SK-N-SH treated with all-trans-retinoic acid at 6 μM for 48 hours (cell line): ENCODE results near the gene SIN3B.

Source experiments
- ATAC-seq: fragments of 200-7000 bp; cut with Tn5 transposase; 3 replicates; pipeline ENCODE4 v1.9.1; 2020; ENCODE audit warnings: mild to moderate bottlenecking, moderate library complexity
- ARNTL ChIP-seq: fragments of 450-650 bp; formaldehyde crosslinking; IDR thresholded peaks from 2 replicates; pipeline ENCODE4 v1.5.0; 2020; ENCODE audit warnings: low read depth, mild to moderate bottlenecking, moderate library complexity, borderline replicate concordance
- BACH2 ChIP-seq: fragments of 250-450 bp; sonication (Bioruptor Pico); IDR thresholded peaks from 2 replicates; pipeline ENCODE4 v1.9.0; 2021; ENCODE audit warnings: mild to moderate bottlenecking, borderline replicate concordance
- CSDC2 ChIP-seq: fragments of 250-450 bp; sonication (Bioruptor Pico); IDR thresholded peaks from 2 replicates; pipeline ENCODE4 v1.5.0; 2020; ENCODE audit warnings: mild to moderate bottlenecking, moderate library complexity
- ESRRG ChIP-seq: fragments of 250-450 bp; sonication (Bioruptor Pico); IDR thresholded peaks from 2 replicates; pipeline ENCODE4 v1.6.1; 2021; ENCODE audit warnings: mild to moderate bottlenecking
- GLIS3 ChIP-seq: fragments of 250-450 bp; sonication (Bioruptor Pico); IDR thresholded peaks from 2 replicates; pipeline ENCODE4 v1.5.0; 2020; ENCODE audit warnings: mild to moderate bottlenecking, moderate library complexity
- ISL1 ChIP-seq: fragments of 250-450 bp; sonication (Bioruptor Pico); IDR thresholded peaks from 2 replicates; pipeline ENCODE4 v2.1.2; 2022; ENCODE audit warnings: mild to moderate bottlenecking, moderate library complexity
- OSR1 ChIP-seq: fragments of 250-450 bp; sonication (Bioruptor Pico); IDR thresholded peaks from 2 replicates; pipeline ENCODE4 v1.8.0; 2022; ENCODE audit warnings: moderate library complexity, mild to moderate bottlenecking, inconsistent platforms
- PATZ1 ChIP-seq: fragments of 250-450 bp; sonication (Bioruptor Pico); IDR thresholded peaks from 2 replicates; pipeline ENCODE4 v1.8.0; 2020; ENCODE audit warnings: mild to moderate bottlenecking, moderate library complexity, borderline replicate concordance
- RARB ChIP-seq: fragments of 250-450 bp; sonication (Bioruptor Pico); IDR thresholded peaks from 2 replicates; pipeline ENCODE4 v1.8.0; 2021; ENCODE audit warnings: mild to moderate bottlenecking, moderate library complexity
- SNAI2 ChIP-seq: fragments of 250-450 bp; sonication (Bioruptor Pico); IDR thresholded peaks from 2 replicates; pipeline ENCODE4 v1.5.0; 2020; ENCODE audit warnings: mild to moderate bottlenecking, moderate library complexity
- TCF4 ChIP-seq: fragments of 250-450 bp; sonication (Bioruptor Pico); IDR thresholded peaks from 2 replicates; pipeline ENCODE4 v1.8.0; 2021; ENCODE audit warnings: mild to moderate bottlenecking, moderate library complexity, borderline replicate concordance
- TOX ChIP-seq: fragments of 250-450 bp; sonication (Bioruptor Pico); IDR thresholded peaks from 2 replicates; pipeline ENCODE4 v1.8.0; 2021; ENCODE audit warnings: mild to moderate bottlenecking, moderate library complexity, borderline replicate concordance
- ZC3H10 ChIP-seq: fragments of 250-450 bp; sonication (Bioruptor Pico); IDR thresholded peaks from 2 replicates; pipeline ENCODE4 v1.5.1; 2021; ENCODE audit warnings: mild to moderate bottlenecking, moderate library complexity
- ZNF565 ChIP-seq: fragments of 450-650 bp; formaldehyde crosslinking; conservative IDR thresholded peaks from 2 replicates; pipeline ENCODE4 v1.5.0; 2020; ENCODE audit warnings: low read depth, mild to moderate bottlenecking, moderate library complexity
- ZNF70 ChIP-seq: fragments of 450-650 bp; formaldehyde crosslinking; IDR thresholded peaks from 2 replicates; pipeline ENCODE4 v1.5.0; 2020; ENCODE audit warnings: mild to moderate bottlenecking, moderate library complexity
- TF ChIP-seq, protein P1 (sequence below): fragments of 250-450 bp; sonication (Bioruptor Pico); IDR thresholded peaks from 2 replicates; pipeline ENCODE4 v1.5.1; 2021; ENCODE audit warnings: mild to moderate bottlenecking, moderate library complexity
- TF ChIP-seq, protein P2 (sequence below): fragments of 250-450 bp; sonication (Bioruptor Pico); IDR thresholded peaks from 2 replicates; pipeline ENCODE4 v1.5.1; 2020; ENCODE audit warnings: low read depth, mild to moderate bottlenecking, moderate library complexity
- TF ChIP-seq, protein P3 (sequence below): fragments of 250-450 bp; sonication (Bioruptor Pico); IDR thresholded peaks from 2 replicates; pipeline ENCODE4 v1.8.0; 2021; ENCODE audit warnings: low read depth, mild to moderate bottlenecking, moderate library complexity, borderline replicate concordance

Gene SIN3B

DNA sequence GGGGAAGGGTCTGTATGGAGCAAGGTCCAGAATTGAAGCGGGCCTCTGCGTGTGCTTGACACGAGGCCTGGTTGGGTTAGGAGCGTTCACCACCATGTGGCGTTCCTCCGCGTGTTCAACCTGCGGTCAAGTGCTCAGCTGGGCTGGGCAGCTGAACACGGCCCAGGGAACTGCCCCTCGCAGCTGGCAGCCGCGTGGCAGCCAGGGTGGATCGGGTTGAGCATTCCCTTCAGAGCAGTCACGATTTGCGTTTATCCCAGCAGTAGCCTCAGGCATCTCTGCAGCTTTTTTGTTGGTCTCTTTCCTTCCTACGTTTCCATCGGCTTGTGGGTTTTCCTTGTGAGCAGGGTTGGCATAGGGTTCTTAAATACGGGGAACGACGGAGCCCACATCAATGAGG lies 30.9 kb downstream of the SIN3B start (continued):
- TF ChIP-seq, protein P1, sequence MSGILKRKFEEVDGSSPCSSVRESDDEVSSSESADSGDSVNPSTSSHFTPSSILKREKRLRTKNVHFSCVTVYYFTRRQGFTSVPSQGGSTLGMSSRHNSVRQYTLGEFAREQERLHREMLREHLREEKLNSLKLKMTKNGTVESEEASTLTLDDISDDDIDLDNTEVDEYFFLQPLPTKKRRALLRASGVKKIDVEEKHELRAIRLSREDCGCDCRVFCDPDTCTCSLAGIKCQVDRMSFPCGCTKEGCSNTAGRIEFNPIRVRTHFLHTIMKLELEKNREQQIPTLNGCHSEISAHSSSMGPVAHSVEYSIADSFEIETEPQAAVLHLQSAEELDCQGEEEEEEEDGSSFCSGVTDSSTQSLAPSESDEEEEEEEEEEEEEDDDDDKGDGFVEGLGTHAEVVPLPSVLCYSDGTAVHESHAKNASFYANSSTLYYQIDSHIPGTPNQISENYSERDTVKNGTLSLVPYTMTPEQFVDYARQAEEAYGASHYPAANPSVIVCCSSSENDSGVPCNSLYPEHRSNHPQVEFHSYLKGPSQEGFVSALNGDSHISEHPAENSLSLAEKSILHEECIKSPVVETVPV (CRISPR knock-in tag), result no peak
- no peak for TF ChIP-seq ZNF70 (CRISPR knock-in tag)
- TF ChIP-seq BACH2 (CRISPR knock-in tag), result no peak

DNA sequence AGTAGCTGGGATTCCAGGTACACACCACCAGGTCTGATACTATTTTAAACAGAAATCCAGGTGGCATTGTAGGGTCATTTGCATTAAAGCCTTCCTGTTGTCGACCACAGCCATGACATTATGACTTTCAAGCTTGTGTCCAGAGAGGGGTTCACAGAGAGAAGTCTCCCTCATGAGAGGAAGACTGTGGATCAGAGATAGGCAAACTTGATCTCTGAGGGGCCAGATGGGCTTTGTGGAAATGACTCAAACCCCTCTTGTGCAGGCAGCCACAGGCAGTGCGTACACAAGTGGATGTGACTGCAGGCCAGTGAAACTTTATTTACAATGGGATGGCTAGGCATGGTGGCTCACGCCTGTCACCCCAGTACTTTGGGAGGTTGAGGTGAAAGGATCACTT lies 31.8 kb downstream of the SIN3B start:
- no peak for ATAC-seq
- TF ChIP-seq, protein P2, sequence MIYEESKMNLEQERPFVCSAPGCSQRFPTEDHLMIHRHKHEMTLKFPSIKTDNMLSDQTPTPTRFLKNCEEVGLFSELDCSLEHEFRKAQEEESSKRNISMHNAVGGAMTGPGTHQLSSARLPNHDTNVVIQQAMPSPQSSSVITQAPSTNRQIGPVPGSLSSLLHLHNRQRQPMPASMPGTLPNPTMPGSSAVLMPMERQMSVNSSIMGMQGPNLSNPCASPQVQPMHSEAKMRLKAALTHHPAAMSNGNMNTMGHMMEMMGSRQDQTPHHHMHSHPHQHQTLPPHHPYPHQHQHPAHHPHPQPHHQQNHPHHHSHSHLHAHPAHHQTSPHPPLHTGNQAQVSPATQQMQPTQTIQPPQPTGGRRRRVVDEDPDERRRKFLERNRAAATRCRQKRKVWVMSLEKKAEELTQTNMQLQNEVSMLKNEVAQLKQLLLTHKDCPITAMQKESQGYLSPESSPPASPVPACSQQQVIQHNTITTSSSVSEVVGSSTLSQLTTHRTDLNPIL, result no peak
- TF ChIP-seq PATZ1 (CRISPR knock-in tag) (no peak), CSDC2 (CRISPR knock-in tag) (no peak), TCF4 (no peak), RARB (no peak), ZC3H10 (CRISPR knock-in tag) (no peak), ZNF565 (CRISPR knock-in tag) (no peak), ISL1 (CRISPR knock-in tag) (no peak), ZNF70 (CRISPR knock-in tag) (no peak)

DNA sequence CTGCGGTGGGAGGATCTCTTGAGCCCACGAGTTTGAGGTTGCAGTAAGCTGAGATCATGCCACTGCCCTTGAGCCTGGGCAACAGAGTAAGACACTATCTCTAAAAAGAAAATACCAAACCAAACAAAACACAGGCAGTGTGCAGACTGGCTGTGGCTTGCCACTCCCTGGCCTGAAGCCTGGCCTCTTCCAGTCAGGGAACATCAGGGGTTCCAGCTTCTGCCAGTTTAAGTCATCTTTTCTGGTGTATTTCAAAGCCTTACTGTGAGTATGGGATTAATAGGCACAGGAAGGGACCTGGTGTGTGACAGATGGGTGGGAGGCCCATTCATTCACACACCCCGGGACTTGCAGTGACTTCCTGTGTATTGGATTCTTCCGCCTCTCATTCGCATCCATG lies 32.6 kb downstream of the SIN3B start:
- no peak for ATAC-seq
- TF ChIP-seq ESRRG (CRISPR knock-in tag) (no peak), GLIS3 (CRISPR knock-in tag) (no peak), ARNTL (no peak), TOX (CRISPR knock-in tag) (no peak), SNAI2 (CRISPR knock-in tag) (no peak), ZC3H10 (CRISPR knock-in tag) (no peak)

DNA sequence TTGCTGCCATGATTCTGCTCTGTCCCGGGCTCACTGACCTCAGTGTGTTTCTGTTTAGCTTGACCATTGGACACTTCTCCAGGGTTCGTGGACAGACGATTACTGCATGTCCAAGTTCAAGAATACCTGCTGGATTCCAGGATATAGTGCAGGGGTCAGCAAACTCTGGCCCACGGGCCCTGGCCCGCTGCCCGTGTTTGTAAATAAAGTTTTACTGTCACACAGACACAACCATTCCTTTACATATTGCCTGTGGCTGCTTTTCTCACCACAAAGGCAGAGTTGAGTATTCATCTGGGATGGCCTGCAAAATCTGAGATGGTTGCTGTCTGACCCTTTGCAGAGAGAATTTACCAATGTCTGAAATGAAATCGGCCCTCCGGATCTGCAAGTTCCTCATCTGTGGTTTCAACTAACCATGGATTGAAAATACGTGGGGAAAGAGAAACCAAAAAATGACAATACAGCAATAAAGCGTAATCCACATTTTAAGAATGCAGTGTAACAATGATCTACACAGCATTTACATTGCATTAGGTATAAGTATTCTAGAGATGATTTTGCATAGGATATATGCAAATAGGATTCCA lies 33.7 kb downstream of the SIN3B start:
- TF ChIP-seq, protein P3, sequence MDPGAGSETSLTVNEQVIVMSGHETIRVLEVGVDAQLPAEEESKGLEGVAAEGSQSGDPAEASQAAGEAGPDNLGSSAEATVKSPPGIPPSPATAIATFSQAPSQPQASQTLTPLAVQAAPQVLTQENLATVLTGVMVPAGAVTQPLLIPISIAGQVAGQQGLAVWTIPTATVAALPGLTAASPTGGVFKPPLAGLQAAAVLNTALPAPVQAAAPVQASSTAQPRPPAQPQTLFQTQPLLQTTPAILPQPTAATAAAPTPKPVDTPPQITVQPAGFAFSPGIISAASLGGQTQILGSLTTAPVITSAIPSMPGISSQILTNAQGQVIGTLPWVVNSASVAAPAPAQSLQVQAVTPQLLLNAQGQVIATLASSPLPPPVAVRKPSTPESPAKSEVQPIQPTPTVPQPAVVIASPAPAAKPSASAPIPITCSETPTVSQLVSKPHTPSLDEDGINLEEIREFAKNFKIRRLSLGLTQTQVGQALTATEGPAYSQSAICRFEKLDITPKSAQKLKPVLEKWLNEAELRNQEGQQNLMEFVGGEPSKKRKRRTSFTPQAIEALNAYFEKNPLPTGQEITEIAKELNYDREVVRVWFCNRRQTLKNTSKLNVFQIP (CRISPR knock-in tag), result no peak
- TF ChIP-seq, protein P2, result no peak
- TF ChIP-seq GLIS3 (CRISPR knock-in tag), result no peak
- TF ChIP-seq ESRRG (CRISPR knock-in tag), result no peak
- TF ChIP-seq TCF4, result no peak
- TF ChIP-seq OSR1 (CRISPR knock-in tag), result no peak
- TF ChIP-seq ZNF565 (CRISPR knock-in tag), result no peak
- no peak for ATAC-seq

- TF ChIP-seq, protein P1 (CRISPR knock-in tag), result no peak
- ATAC-seq, result no peak
Observed at GRCh38 chr19:16867211-16867610, 38.0 kb downstream of the SIN3B start.
